GM18499 (cell line): Measurements from ENCODE around the gene EFHC1.

Source experiments
- ATAC-seq: cut with Tn5 transposase; IDR thresholded peaks from one replicate; pipeline ENCODE4 v1.9.1; 2021; ENCODE audit warnings: moderate number of reproducible peaks; ENCODE audit not compliant: insufficient read depth, unreplicated experiment

The EFHC1 gene

GRCh38 chr6:52395969-52396368 lies 24.2 kb upstream of the EFHC1 start:
- ATAC-seq: no peak

GRCh38 chr6:52399511-52400312 lies 20.4 kb upstream of the EFHC1 start:
- ATAC-seq: no peak

GRCh38 chr6:52400313-52401041 lies 19.7 kb upstream of the EFHC1 start:
- no peak for ATAC-seq

GRCh38 chr6:52403086-52403485 lies 17.1 kb upstream of the EFHC1 start:
- no peak for ATAC-seq

- ATAC-seq: no peak
These were observed 16.5 kb upstream of the EFHC1 start for GRCh38 chr6:52403627-52404026.

GRCh38 chr6:52405243-52405642 lies 14.9 kb upstream of the EFHC1 start:
- ATAC-seq: no peak

GRCh38 chr6:52407467-52407866 lies 12.7 kb upstream of the EFHC1 start:
- no peak for ATAC-seq

- no peak for ATAC-seq
These were observed 10.6 kb upstream of the EFHC1 start for GRCh38 chr6:52409499-52409898.

GRCh38 chr6:52410979-52411378 lies 9.2 kb upstream of the EFHC1 start:
- no peak for ATAC-seq

- ATAC-seq: no peak
These were observed 8.2 kb upstream of the EFHC1 start for GRCh38 chr6:52411911-52412310.

GRCh38 chr6:52415333-52415732 lies 4.8 kb upstream of the EFHC1 start:
- no peak for ATAC-seq

GRCh38 chr6:52415917-52416628 lies 4.1 kb upstream of the EFHC1 start:
- ATAC-seq: no peak

- no peak for ATAC-seq
These were observed 3.5 kb upstream of the EFHC1 start for GRCh38 chr6:52416629-52417151.

GRCh38 chr6:52417675-52418111 lies 2.4 kb upstream of the EFHC1 start:
- ATAC-seq: no peak

GRCh38 chr6:52418606-52419005 lies 1.5 kb upstream of the EFHC1 start:
- no peak for ATAC-seq

- ATAC-seq: no peak
These were observed 671 bp downstream of the EFHC1 start for GRCh38 chr6:52420668-52421358.

- ATAC-seq: no peak
These were observed 2.0 kb downstream of the EFHC1 start for GRCh38 chr6:52422156-52422555.

- ATAC-seq: no peak
These were observed 3.3 kb downstream of the EFHC1 start for GRCh38 chr6:52423448-52423847.

- no peak for ATAC-seq
These were observed 3.8 kb downstream of the EFHC1 start for GRCh38 chr6:52423971-52424381.

GRCh38 chr6:52424513-52424912 lies 4.4 kb downstream of the EFHC1 start:
- ATAC-seq: no peak
